MM.1S (cell line): ENCODE measurements around the gene CCDC171.

Source experiments
- DNase-seq: peaks from one replicate; pipeline ENCODE4 v3.0.0-alpha.2; 2015
- H2AFZ ChIP-seq: fragments of 300-600 bp; sonication (generic); 2 replicates; pipeline ENCODE4 v1.6.0; 2016; ENCODE audit warnings: antibody characterized with exemption, low read length
- H3F3A ChIP-seq: fragments of 300-600 bp; sonication (generic); 2 replicates; pipeline ENCODE4 v1.6.1; 2016; ENCODE audit warnings: mild to moderate bottlenecking, antibody characterized with exemption, low read length, moderate library complexity, mixed read lengths; ENCODE audit not compliant: insufficient read depth
- H3K27ac ChIP-seq: fragments of 300-600 bp; sonication (generic); 2 replicates; pipeline ENCODE4 v1.5.1; 2016; ENCODE audit warnings: mild to moderate bottlenecking, low read length
- H3K27me3 ChIP-seq: fragments of 300-600 bp; sonication (generic); replicated peaks from 2 replicates; pipeline ENCODE4 v1.6.0; 2016; ENCODE audit warnings: low read length; ENCODE audit not compliant: insufficient read depth
- H3K36me3 ChIP-seq: fragments of 300-600 bp; sonication (generic); replicated peaks from 2 replicates; pipeline ENCODE4 v1.6.1; 2016; ENCODE audit warnings: mild to moderate bottlenecking, low read length, mixed read lengths; ENCODE audit not compliant: insufficient read depth
- H3K4me1 ChIP-seq: fragments of 300-600 bp; sonication (generic); 2 replicates; pipeline ENCODE4 v1.6.1; 2016; ENCODE audit warnings: low read length, mixed read lengths
- H3K4me2 ChIP-seq: fragments of 300-600 bp; sonication (generic); 2 replicates; pipeline ENCODE4 v1.6.0; 2016; ENCODE audit warnings: low read depth, low read length
- H3K4me3 ChIP-seq: fragments of 300-600 bp; sonication (generic); 2 replicates; pipeline ENCODE4 v1.5.1; 2016; ENCODE audit warnings: low read length, mixed read lengths
- H3K79me2 ChIP-seq: fragments of 300-600 bp; sonication (generic); 2 replicates; pipeline ENCODE4 v1.6.1; 2016; ENCODE audit warnings: mixed run types, low read length, mixed read lengths
- H3K9ac ChIP-seq: fragments of 300-600 bp; sonication (generic); 2 replicates; pipeline ENCODE4 v1.6.1; 2016; ENCODE audit warnings: low read length, mixed read lengths
- H3K9me2 ChIP-seq: fragments of 300-600 bp; sonication (generic); replicated peaks from 2 replicates; pipeline ENCODE4 v1.6.1; 2016; ENCODE audit warnings: mild to moderate bottlenecking, low read length, mixed read lengths; ENCODE audit not compliant: insufficient read depth
- H3K9me3 ChIP-seq: fragments of 300-600 bp; sonication (generic); replicated peaks from 2 replicates; pipeline ENCODE4 v1.6.1; 2016; ENCODE audit warnings: mild to moderate bottlenecking, low read length, mixed read lengths; ENCODE audit not compliant: insufficient read depth
- H4K20me1 ChIP-seq: fragments of 300-600 bp; sonication (generic); 2 replicates; pipeline ENCODE4 v1.6.1; 2016; ENCODE audit warnings: mild to moderate bottlenecking, low read length, moderate library complexity, mixed read lengths; ENCODE audit not compliant: insufficient read depth
- EZH2 ChIP-seq: fragments of 300-600 bp; sonication (generic); optimal IDR thresholded peaks from 2 replicates; pipeline ENCODE3; 2017; ENCODE audit warnings: low read depth, mild to moderate bottlenecking, antibody characterized with exemption, low read length, mixed read lengths
- EZH2phosphoT487 ChIP-seq: fragments of 300-600 bp; sonication (generic); IDR thresholded peaks from 2 replicates; pipeline ENCODE4 v1.6.1; 2018; ENCODE audit warnings: antibody characterized with exemption, low read length
- TF ChIP-seq, protein P1 (sequence below): fragments of 300-600 bp; sonication (generic); IDR thresholded peaks from 2 replicates; pipeline ENCODE4 v1.5.1; 2016; ENCODE audit warnings: antibody characterized with exemption, low read length, mixed read lengths

CCDC171 gene

GRCh38 chr9:15720861-15721260 lies 168.0 kb downstream of the CCDC171 start:
- Histone ChIP-seq H4K20me1 (no peaks in the 10 kb centered on the region), H3K36me3 (no peaks in the 10 kb centered on the region), H3K4me2 (no peak overlapping the region), H3K79me2 (no peaks in the 10 kb centered on the region), H3K9me2 (no peaks in the 10 kb centered on the region), H2AFZ (no peak overlapping the region), H3K27ac (no peak overlapping the region), H3F3A (no peaks in the 10 kb centered on the region), H3K27me3 (no peaks in the 10 kb centered on the region), H3K4me3 (no peak overlapping the region), H3K4me1 (no peaks in the 10 kb centered on the region), H3K9ac (no peak overlapping the region), H3K9me3 (no peaks in the 10 kb centered on the region)
- no peak for TF ChIP-seq EZH2
- TF ChIP-seq, protein P1, sequence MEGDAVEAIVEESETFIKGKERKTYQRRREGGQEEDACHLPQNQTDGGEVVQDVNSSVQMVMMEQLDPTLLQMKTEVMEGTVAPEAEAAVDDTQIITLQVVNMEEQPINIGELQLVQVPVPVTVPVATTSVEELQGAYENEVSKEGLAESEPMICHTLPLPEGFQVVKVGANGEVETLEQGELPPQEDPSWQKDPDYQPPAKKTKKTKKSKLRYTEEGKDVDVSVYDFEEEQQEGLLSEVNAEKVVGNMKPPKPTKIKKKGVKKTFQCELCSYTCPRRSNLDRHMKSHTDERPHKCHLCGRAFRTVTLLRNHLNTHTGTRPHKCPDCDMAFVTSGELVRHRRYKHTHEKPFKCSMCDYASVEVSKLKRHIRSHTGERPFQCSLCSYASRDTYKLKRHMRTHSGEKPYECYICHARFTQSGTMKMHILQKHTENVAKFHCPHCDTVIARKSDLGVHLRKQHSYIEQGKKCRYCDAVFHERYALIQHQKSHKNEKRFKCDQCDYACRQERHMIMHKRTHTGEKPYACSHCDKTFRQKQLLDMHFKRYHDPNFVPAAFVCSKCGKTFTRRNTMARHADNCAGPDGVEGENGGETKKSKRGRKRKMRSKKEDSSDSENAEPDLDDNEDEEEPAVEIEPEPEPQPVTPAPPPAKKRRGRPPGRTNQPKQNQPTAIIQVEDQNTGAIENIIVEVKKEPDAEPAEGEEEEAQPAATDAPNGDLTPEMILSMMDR: no peak
- TF ChIP-seq EZH2phosphoT487: no peak
- no peak for DNase-seq

DNA sequence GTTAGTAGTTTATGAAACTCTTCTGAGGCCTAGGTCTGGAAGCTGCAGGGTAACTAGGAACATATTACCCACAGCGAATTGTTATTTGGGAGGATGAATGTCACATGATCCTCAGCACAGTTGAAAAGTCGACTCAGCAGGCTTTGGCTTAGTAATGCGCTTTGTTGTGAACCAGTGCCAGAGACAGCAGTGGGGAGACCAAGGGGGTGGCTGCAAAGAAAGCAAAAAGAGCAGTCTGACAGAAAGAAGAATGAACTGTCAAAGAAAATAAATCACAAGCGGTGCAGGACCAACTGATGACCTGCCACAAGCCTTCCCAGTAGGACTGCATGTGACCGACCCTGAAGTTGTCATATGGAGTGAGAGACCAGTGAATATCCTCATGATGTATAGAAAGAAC lies 170.0 kb downstream of the CCDC171 start:
- Histone ChIP-seq H3F3A (no peaks in the 10 kb centered on the region), H3K27me3 (no peaks in the 10 kb centered on the region), H3K9ac (no peak overlapping the region), H3K4me2 (no peak overlapping the region), H3K79me2 (no peaks in the 10 kb centered on the region), H3K36me3 (no peaks in the 10 kb centered on the region), H3K27ac (no peak overlapping the region), H3K9me2 (no peaks in the 10 kb centered on the region), H3K4me3 (no peak overlapping the region), H2AFZ (no peak overlapping the region), H3K4me1 (no peaks in the 10 kb centered on the region), H4K20me1 (no peaks in the 10 kb centered on the region), H3K9me3 (no peaks in the 10 kb centered on the region)
- DNase-seq: no peak
- TF ChIP-seq EZH2phosphoT487 (no peak), EZH2 (no peak)
- TF ChIP-seq, protein P1: no peak

GRCh38 chr9:15724016-15724415 lies 171.2 kb downstream of the CCDC171 start:
- Histone ChIP-seq H3K79me2 (no peaks in the 10 kb centered on the region), H3K36me3 (no peaks in the 10 kb centered on the region), H2AFZ (no peak overlapping the region), H3F3A (no peaks in the 10 kb centered on the region), H3K4me3 (no peak overlapping the region), H3K4me2 (no peak overlapping the region), H4K20me1 (no peaks in the 10 kb centered on the region), H3K27ac (no peak overlapping the region), H3K9me3 (no peaks in the 10 kb centered on the region), H3K4me1 (no peaks in the 10 kb centered on the region), H3K9me2 (no peaks in the 10 kb centered on the region), H3K27me3 (no peaks in the 10 kb centered on the region), H3K9ac (no peak overlapping the region)
- no peak for TF ChIP-seq EZH2phosphoT487
- TF ChIP-seq EZH2: no peak
- TF ChIP-seq, protein P1: no peak
- DNase-seq: no peak
